Measurements from ENCODE around the gene RNF212.
"Not testable (repeated sequence)": the region's sequence is repeated elsewhere in the genome, so short reads cannot be mapped to it uniquely, and the experiment has no call there.

Gene RNF212

DNA sequence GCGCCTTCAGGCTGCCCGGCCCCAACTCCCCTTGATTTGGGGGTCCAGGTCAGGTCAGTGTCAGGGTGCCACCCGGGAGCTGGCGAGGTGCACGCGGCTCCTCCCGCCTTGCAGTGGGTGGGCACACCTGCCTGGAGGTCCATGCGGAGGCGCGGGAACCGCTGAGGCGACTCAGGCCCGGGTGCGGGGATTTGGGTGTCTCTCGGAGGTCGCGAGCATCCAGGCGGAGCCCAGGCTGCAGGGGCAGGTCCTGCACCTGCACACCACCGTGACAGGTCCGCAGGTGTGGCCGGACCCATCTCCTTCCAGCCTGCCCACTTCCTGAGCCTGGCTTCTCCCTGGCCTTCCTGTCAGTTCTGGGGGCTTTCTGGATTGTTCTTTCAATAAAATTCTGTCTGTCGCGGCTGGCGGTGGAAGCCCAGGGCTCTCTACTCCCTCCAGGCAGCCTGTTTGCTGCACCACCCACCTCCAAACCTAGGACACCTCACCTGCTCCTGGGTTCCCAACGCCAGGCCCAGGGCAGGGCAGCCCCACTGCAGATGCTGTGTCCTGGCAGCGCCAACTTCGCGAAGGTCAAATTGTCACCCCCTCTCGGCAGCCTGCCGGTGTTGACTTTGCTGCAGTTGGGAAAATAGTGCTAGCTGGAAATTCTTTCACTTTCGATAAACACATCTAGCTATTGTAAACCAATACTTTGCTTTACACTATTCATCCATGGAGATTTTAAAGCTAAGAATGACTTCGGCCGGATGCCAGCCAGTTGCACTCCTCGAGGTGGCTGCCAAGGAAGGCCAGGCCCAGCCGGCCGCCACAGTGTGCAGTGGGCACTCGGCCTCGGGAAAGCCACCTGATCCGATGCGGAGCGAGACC, 66.0 kb downstream of the RNF212 start:
- no peak for DNase-seq

DNA sequence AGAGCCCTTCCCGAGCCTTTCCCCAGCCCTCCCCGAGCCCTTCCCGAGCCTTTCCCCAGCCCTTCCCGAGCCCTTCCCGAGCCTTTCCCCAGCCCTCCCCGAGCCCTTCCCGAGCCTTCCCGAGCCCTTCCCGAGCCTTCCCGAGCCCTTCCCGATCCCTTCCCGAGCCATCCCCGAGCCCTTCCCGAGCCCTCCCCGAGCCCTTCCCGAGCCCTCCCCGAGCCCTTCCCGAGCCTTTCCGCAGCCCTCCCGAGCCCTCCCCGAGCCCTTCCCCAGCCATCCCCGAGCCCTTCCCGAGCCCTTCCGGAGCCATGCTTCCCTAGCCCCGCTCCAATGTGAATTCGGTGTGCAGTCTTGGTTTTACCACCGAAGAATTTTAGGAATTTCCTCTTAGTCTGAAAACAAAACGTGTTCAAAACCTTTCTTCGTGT, 66.8 kb downstream of the RNF212 start:
- not testable (repeated sequence) for DNase-seq

DNA sequence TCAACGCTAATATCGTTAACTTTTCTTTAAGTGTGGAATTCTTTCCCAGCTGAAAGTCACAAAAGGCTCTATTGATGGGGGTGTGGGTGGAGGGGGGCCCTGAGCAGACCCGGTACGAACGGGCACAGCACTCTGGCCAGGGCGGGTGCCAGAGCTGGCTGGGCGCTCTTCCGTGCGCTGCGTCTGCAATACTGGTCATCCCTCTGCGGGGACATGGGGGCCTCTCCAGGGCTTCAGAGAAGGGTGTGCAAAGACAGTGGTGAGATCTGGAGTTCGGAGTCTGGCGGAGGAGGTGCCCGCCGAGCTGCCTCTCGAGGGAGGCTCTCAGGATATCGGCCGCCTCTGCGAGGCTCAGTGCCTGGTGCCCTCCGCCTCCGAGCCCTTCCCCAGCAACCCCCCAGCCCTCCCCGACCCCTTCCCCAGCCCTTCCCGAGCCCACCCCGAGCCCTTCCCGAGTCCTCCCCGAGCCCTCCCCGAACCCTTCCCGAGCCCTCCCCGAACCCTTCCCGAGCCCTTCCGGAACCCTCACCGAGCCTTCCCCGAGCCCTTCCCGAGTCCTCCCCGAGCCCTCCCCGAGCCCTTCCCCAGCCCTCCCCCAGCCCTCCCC, 67.7 kb downstream of the RNF212 start:
- DNase-seq, result no peak

- no peak for DNase-seq
These were observed 68.2 kb downstream of the RNF212 start for GRCh38 chr4:1045193-1045594.

GRCh38 chr4:1044469-1045192, 68.7 kb downstream of the RNF212 start:
- no peak for DNase-seq

GRCh38 chr4:1043651-1044468, 69.5 kb downstream of the RNF212 start:
- DNase-seq, result peak; percentile 37 to 39

DNA sequence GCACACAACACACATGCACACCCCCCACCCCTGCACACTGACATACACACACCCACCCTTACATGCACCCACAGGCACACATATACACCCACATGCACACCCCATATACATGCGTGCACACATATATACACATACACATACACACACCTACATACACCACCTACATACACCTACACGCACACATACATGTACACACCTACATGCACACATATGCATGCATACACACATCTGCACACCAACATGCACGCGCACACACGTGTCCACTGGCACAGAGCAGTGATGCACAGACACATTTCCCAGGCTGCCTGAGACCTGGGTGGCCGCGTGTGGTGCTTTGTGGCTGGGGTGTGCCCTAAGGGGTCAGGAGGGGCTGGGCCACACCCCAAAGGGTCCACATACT, 70.2 kb downstream of the RNF212 start:
- DNase-seq, result no peak

- no peak for DNase-seq
These were observed 70.9 kb downstream of the RNF212 start for GRCh38 chr4:1042352-1043055.

GRCh38 chr4:1041936-1042330, 71.4 kb downstream of the RNF212 start:
- DNase-seq, result no peak

GRCh38 chr4:1041147-1041935, 72.0 kb downstream of the RNF212 start:
- no peak for DNase-seq

DNA sequence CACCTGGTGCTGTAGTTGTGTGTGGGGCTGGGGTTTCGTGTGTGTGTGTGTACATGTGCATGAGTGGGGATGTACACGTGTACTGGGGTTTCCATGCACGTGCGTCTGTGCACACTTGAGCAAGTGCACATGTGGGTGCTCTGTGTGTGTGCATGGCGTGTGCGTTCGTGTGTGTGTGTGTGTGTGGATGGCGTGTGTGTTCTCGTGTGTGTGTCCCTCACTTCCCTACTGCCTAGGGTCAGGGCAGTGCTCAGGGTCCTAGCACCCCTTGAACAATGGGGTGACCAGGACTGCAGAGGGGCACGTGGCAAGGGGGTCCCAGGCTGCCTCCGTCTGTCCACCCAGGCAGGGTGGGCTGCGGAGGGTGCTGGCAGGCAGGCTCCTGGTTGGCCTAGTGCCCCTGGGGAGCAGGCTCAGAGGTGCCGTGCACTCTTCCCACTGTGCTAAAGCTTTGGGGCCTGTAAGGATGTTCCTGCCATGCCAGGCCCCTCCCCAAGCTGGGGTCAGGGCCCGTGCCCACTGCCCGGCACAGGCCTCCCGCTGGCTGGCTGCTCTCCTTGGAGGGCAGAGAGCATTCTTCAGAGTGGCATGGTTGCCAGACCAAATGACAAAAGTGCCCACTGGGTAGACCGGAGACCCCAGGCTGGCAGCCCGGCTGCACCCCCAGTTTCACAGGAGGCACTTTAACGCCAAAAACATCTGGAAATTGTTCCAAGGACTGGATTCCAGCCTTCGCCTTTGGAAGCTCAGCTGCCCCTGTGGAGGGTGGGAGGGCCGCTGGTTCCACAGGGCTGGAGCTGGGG, 72.8 kb downstream of the RNF212 start:
- no peak for DNase-seq

GRCh38 chr4:1039493-1040343, 73.6 kb downstream of the RNF212 start:
- DNase-seq, result no peak

GRCh38 chr4:1038948-1039492, 74.3 kb downstream of the RNF212 start:
- no peak for DNase-seq

DNA sequence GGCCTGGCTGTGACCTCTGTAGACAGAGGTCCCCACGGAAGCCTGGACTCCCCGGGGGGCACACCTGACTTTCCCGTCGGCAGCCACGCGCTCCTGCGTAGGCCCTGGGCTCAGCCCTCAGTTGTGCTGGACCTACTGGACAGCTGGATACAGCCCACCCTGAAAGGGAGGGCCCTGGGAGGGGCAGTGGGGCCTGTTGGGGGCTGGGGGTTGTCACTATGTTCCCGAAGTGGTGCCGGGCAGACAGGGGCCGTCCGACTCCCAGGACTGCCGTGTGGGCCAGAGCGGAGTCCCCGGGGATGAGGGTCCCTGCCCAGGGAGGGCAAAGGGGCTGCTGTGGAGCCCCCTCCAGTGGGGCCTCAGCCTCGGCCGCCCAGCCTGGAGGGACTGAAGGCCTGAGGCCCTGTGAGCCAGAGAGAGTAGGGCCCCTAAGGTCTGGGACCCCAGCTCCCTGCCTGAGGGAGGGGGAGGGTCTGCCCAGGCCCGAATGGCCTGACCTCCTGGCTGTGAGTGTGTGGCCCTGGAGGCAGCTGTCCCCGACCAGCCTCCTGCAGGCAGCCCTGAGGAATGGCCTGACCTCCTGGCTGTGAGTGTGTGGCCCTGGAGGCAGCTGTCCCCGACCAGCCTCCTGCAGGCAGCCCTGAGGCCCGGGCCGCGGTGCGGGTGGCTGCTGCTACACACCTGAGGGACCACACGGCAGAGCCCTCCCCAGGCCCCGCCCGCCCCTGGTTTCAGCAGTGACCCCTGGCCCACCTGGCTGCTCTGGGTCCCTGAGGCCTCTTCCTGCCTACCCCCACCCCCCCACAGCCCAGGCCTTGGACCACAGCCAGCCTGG, 76.2 kb downstream of the RNF212 start:
- DNase-seq, result no peak

- DNase-seq, result no peak
These were observed 77.3 kb downstream of the RNF212 start for GRCh38 chr4:1036095-1036494.

GRCh38 chr4:1035510-1035909, 77.9 kb downstream of the RNF212 start:
- no peak for DNase-seq

- DNase-seq, result no peak
These were observed 79.4 kb downstream of the RNF212 start for GRCh38 chr4:1033840-1034551.

- DNase-seq, result no peak
These were observed 80.5 kb downstream of the RNF212 start for GRCh38 chr4:1032861-1033260.
